Cardiac septum (tissue), 1 donor: ENCODE results near the gene STK4. TPM values are rescaled to one million over a fixed set of nuclear protein-coding genes. Genes with fewer than 3 reads are reported as not detected.

Experiments used
- DNase-seq: peaks from one replicate; pipeline ENCODE4 v3.0.0-alpha.2; 2020; ENCODE audit warnings: low spot score
- intact Hi-C: fragments of 100-400 bp; cut with DNase I; formaldehyde crosslinking; loops from one replicate; pipeline ENCODE4 v1.14.0; 2022
- total RNA-seq: library from RNA; stranded (reverse); fragmentation: NEBNext Ultra II Directional; extraction: Animal tissue kit (Norgen Biotek cat#: 25700); gene quantifications from one replicate; pipeline ENCODE4 v1.2.1, GENCODE V29; 2021
- donor health status: DM: no; HTN: no; CAD: no.

STK4 gene
- total RNA-seq, 1 donor from 2014 or later: 11.3 TPM

- intact Hi-C loops: no loop called here
- no peak for DNase-seq
Observed at GRCh38 chr20:45119556-45120266, 153.4 kb downstream of the STK4 start.

- DNase-seq: no peak
- intact Hi-C loops: no loop called here
Observed at GRCh38 chr20:45121388-45121787, 155.1 kb downstream of the STK4 start.

- intact Hi-C loops: no loop called here
- DNase-seq: no peak
Observed at GRCh38 chr20:45124365-45124764, 158.1 kb downstream of the STK4 start, which contains the start of gene WFDC12. TSS of gene WFDC12 (minus strand) at chr20:45124465. CDS start at chr20:45124447, 18 bp downstream.

GRCh38 chr20:45128099-45128498, 161.8 kb downstream of the STK4 start:
- no peak for DNase-seq
- intact Hi-C loops: no loop called here

Other genes with a start within 250 kb of the STK4 start
- 0.97 TPM for gene KCNK15, start 220.6 kb upstream of the STK4 start, total RNA-seq
- gene RIMS4, start 156.0 kb upstream of the STK4 start, total RNA-seq: 0.27 TPM
- 118 TPM for gene YWHAB, start 80.8 kb upstream of the STK4 start, total RNA-seq
- 4.7 TPM for gene PABPC1L, start 56.5 kb upstream of the STK4 start, total RNA-seq
- 10.7 TPM for gene TOMM34, start 6.1 kb upstream of the STK4 start, total RNA-seq
- gene KCNS1, start 134.6 kb downstream of the STK4 start, total RNA-seq: 0.08 TPM
- not detected for gene WFDC5, start 148.7 kb downstream of the STK4 start, total RNA-seq
- not detected for gene WFDC12, start 158.0 kb downstream of the STK4 start, total RNA-seq
- 0.62 TPM for gene PI3, start 208.4 kb downstream of the STK4 start, total RNA-seq
- not detected for gene SEMG1, start 240.5 kb downstream of the STK4 start, total RNA-seq